Gastroesophageal sphincter (tissue), 4 donors: ENCODE measurements around the gene SECISBP2L. TPM values are rescaled to one million over a fixed set of nuclear protein-coding genes. Genes with fewer than 3 reads are reported as not detected.

Experiments used
- ATAC-seq: fragments of 150-250 bp; one replicate; pipeline ENCODE4 v1.9.1; 2016; ENCODE audit warnings: mild to moderate bottlenecking, moderate library complexity
- H3K27ac ChIP-seq, 4 donors: fragments of 200-600 bp; sonication (generic) in 3 of 4; 1 replicate in 3 of 4; 2 replicates in 1 of 4; pipeline ENCODE4 v1.5.1; 2016 to 2019
- H3K27me3 ChIP-seq: fragments of 200-600 bp; sonication (generic); one replicate; pipeline ENCODE4 v1.5.1; 2019
- H3K36me3 ChIP-seq, 2 donors: fragments of 200-600 bp; sonication (generic); one replicate each; pipeline ENCODE4 v1.5.1; 2019; ENCODE audit warnings: control low read depth in 1 of 2
- H3K4me1 ChIP-seq, 3 donors: fragments of 200-600 bp; sonication (generic); 1 replicate in 2 of 3; 2 replicates in 1 of 3; pipeline ENCODE4 v1.5.1; 2016 to 2019; ENCODE audit warnings: control low read depth in 2 of 3
- H3K4me3 ChIP-seq, 2 donors: fragments of 200-600 bp; sonication (generic); one replicate each; pipeline ENCODE4 v1.5.1; 2019; ENCODE audit warnings: mild to moderate bottlenecking in 1 of 2, moderate library complexity in 1 of 2
- H3K9me3 ChIP-seq, 3 donors: fragments of 200-600 bp; sonication (generic); one replicate each; pipeline ENCODE4 v1.5.1; 2017 to 2019; ENCODE audit warnings: control low read depth in 2 of 3
- EP300 ChIP-seq: sonication (generic); formaldehyde crosslinking; IDR thresholded peaks from one replicate; pipeline ENCODE4 v1.6.1; 2017; ENCODE audit warnings: antibody characterized with exemption, mild to moderate bottlenecking
- POLR2A ChIP-seq, 2 donors: fragments of 450-650 bp; IDR thresholded peaks; one replicate each; pipeline ENCODE4 v1.6.1; 2017; ENCODE audit warnings: antibody characterized with exemption in 2 of 2, mild to moderate bottlenecking in 2 of 2, moderate library complexity in 1 of 2
- POLR2AphosphoS5 ChIP-seq: sonication (generic); formaldehyde crosslinking; IDR thresholded peaks from one replicate; pipeline ENCODE4 v1.6.1; 2017; ENCODE audit warnings: antibody characterized with exemption
- WGBS, 2 donors: methylation state at CpG; one replicate each; pipeline ENCODE4 v1.1.5; 2018; ENCODE audit warnings: low coverage in 1 of 2; 5-methylcytosine and 5-hydroxymethylcytosine counted together
- total RNA-seq, 4 donors: library from RNA; depleted of rRNA; stranded (reverse); fragments of >200 nt; gene quantifications; one replicate each; pipeline ENCODE4 v1.1.0, GENCODE V29; 2016
- TF ChIP-seq, protein P1 (sequence below), 4 experiments: fragments of 200-600 bp in 2 of 4; fragments of 450-650 bp in 2 of 4; sonication (generic) in 1 of 4; IDR thresholded peaks; one replicate each; pipeline ENCODE4 v1.5.1; 2017 to 2019; ENCODE audit warnings: antibody characterized with exemption in 4 of 4, mild to moderate bottlenecking in 2 of 4, moderate library complexity in 2 of 4

SECISBP2L gene
- total RNA-seq, 4 donors from 2014 or later = 43.3 to 65.4 (median 63.0) TPM

DNA sequence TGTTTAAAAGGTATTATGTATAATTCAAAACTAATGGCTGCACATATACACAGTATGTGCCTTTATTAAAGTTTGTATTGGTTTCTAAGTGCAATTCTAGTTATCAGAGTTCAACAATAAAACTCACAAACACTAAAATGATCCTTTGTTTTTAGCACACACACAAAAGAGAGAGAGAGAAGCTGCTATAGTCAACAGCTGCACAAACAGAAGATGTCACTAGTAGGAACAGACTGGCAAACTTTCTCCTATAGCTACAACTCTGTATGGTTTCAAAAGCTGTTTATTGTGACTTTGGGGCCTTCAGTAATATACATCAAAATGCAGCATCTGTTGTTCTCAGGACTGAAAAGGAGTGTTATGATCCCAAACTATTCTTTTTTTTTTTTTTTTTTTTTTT, 6.1 kb downstream of the SECISBP2L start:
- Histone ChIP-seq H3K9me3 (no peaks in the 10 kb centered on the region), H3K4me1 (peaks cover 12 to 85% (median 12%) of the 10 kb centered on the region in 3 donors), H3K27ac (no peak overlapping the region), H3K36me3 (peaks cover 0 to 11% of the 10 kb centered on the region in 2 donors), H3K27me3 (no peaks in the 10 kb centered on the region), H3K4me3 (no peak overlapping the region)
- TF ChIP-seq POLR2A (IDR thresholded peaks at IDR 0.05) (no peak), EP300 (no peak), POLR2AphosphoS5 (no peak)
- TF ChIP-seq, protein P1, sequence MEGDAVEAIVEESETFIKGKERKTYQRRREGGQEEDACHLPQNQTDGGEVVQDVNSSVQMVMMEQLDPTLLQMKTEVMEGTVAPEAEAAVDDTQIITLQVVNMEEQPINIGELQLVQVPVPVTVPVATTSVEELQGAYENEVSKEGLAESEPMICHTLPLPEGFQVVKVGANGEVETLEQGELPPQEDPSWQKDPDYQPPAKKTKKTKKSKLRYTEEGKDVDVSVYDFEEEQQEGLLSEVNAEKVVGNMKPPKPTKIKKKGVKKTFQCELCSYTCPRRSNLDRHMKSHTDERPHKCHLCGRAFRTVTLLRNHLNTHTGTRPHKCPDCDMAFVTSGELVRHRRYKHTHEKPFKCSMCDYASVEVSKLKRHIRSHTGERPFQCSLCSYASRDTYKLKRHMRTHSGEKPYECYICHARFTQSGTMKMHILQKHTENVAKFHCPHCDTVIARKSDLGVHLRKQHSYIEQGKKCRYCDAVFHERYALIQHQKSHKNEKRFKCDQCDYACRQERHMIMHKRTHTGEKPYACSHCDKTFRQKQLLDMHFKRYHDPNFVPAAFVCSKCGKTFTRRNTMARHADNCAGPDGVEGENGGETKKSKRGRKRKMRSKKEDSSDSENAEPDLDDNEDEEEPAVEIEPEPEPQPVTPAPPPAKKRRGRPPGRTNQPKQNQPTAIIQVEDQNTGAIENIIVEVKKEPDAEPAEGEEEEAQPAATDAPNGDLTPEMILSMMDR (IDR thresholded peaks at IDR 0.05) = no peak
- ATAC-seq = no peak

DNA sequence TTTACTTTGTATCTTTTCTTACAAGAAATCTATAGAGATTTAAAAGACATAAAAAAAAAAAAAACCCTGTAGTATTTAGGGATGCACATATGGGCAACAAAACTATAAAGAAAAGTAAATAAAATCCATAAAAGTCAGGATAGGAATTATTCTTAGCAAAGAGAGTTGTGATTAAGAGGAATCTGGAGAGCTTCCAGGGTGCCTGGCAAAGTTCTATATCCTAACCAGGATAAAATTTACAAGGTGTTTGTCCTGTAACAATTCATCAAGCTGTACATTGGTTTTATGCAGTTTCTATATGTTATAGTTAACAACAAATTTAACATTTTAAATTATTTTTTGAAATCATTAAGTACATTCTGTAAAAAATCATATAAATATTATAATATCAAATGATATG, 7.9 kb downstream of the SECISBP2L start:
- H3K9me3 ChIP-seq = no peaks in the 10 kb centered on the region
- no peak for ATAC-seq
- no peaks in the 10 kb centered on the region for H3K27me3 ChIP-seq
- H3K4me3 ChIP-seq = no peak overlapping the region
- no peak overlapping the region for H3K27ac ChIP-seq
- H3K4me1 ChIP-seq = peaks cover 8 to 67% (median 8%) of the 10 kb centered on the region in 3 donors
- H3K36me3 ChIP-seq = peaks cover 0 to 19% of the 10 kb centered on the region in 2 donors
- TF ChIP-seq POLR2AphosphoS5 = no peak
- TF ChIP-seq EP300 = no peak
- TF ChIP-seq, protein P1 (IDR thresholded peaks at IDR 0.05) = no peak
- TF ChIP-seq POLR2A (IDR thresholded peaks at IDR 0.05) = no peak

DNA sequence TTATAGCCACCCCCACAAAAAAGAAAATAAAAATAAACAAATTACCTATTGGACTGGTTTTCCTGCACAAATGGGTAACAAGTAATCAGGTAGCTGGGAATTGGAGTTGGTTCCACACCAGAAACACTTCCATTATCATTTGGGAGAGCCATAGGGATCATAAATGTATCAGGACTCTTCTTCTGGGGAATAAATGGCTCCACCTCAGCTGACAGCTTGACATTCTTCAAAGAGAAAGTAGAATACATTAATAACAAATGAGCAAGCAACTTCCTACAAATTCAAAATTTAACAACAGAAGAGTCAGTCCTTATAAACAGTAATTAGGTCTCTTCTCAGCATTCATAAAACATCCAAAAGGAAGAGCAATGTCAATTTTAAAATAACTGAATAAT, 8.7 kb downstream of the SECISBP2L start:
- TF ChIP-seq EP300 = no peak
- TF ChIP-seq POLR2A (IDR thresholded peaks at IDR 0.05) = no peak
- no peak for TF ChIP-seq POLR2AphosphoS5
- TF ChIP-seq, protein P1 (IDR thresholded peaks at IDR 0.05) = no peak
- Histone ChIP-seq H3K27ac (no peak overlapping the region), H3K4me1 (peaks cover 8 to 58% (median 8%) of the 10 kb centered on the region in 3 donors), H3K27me3 (no peaks in the 10 kb centered on the region), H3K36me3 (peaks cover 0 to 25% of the 10 kb centered on the region in 2 donors), H3K4me3 (no peak overlapping the region), H3K9me3 (no peaks in the 10 kb centered on the region)
- no peak for ATAC-seq

DNA sequence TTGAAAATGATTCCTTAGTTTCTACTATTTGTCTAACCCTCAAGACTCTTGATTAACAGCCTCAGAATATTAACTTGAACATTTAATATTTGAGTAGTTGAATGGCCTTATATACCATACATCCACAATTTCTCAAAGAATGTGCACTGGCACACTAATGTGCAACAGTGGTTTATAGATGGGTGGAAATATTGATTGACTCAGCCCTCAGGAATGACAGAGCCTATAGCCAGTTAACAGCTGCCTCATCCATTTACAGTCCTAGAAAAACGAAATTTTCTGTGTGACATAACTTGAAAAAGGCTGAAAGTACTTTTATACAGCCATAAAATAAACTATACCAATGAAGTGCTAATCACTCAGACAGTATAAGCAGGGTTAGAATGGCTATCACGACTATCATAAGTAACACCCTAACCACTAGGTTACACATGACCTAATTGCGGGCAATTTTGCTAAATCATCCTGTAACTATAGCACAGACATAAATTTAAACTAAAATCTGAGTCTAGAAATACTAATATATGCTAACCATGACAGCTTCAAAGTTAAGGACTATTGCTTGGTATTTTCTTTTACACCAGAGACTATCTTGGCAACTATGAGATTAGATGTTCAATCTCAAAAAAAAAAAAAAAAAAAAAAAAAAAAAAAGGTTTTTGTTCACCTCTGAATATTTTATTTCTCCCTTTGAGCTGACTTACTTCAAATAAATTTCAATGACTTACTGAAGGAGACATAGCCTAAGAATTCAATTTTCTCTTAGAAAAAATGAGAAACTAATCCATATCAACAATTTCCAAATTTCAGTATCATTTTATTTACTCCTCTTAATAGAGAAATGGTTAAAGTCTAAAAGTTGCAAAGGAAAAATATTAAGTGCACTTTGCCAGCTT, 9.3 kb downstream of the SECISBP2L start:
- Histone ChIP-seq H3K27ac (no peak overlapping the region), H3K4me1 (peaks cover 2 to 52% (median 8%) of the 10 kb centered on the region in 3 donors)

More for the DNA sequence above, 9.3 kb downstream of the SECISBP2L start:
- H3K36me3 ChIP-seq = peaks cover 0 to 28% of the 10 kb centered on the region in 2 donors
- no peaks in the 10 kb centered on the region for H3K27me3 ChIP-seq
- H3K4me3 ChIP-seq = no peak overlapping the region
- TF ChIP-seq POLR2AphosphoS5 = no peak
- no peak for TF ChIP-seq EP300
- TF ChIP-seq POLR2A (IDR thresholded peaks at IDR 0.05) = no peak
- TF ChIP-seq, protein P1 (IDR thresholded peaks at IDR 0.05) = no peak
- WGBS, 2 donors = 73 to 82% methylated on average over 3 of the region's 3 CpGs
- no peaks in the 10 kb centered on the region for H3K9me3 ChIP-seq
- no peak for ATAC-seq
